HG03342 (cell line): ENCODE data around the gene GP9.
A peak's percentile ranks its signal among the peaks of the same experiment; 100 is the strongest.

Experiments
- ATAC-seq: cut with Tn5 transposase; IDR thresholded peaks from one replicate; pipeline ENCODE4 v1.9.1; 2021; ENCODE audit warnings: mild to moderate bottlenecking, moderate library complexity; ENCODE audit not compliant: unreplicated experiment

GP9 gene

DNA sequence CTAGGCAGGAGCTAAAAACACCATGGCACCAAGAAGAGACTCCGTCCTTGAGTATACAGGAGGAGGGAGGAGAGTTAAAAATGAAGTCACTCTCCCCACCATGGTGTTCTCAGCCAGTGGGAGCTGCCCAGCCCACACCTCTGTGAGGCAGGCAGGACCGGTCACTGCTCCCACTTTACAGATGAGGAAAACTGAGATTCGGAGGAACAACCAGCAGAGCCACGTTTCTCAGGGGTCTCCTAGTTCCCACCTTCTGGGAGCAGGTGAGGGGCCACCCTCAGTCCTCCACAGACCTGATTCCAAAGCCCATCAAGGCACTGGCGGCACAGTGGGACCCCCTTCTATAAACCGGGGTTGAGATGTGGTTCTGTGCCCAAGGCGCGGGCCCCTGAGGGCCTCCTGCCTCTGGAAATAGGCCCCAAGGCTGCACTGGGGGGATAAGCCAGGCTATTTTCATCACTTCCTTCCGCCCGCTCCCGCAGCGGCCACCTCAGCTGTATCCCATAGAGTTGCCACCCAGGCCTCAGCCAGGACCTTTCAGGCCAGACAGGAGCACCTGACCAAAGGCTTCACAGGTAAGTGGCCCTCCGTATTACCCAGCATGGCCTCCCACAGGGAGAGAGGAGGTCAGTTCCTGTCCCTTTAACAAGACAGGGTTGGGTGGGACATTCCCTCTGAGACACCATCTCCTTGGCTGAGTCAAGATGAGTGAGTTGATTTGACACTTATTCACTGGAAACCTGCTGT, at the start of gene GP9:
Gene GP9 (plus strand): TSS at position 504 of the 747 bp plus-strand sequence. CDS start 961 bp downstream, outside the sequence.
- ATAC-seq: no peak

DNA sequence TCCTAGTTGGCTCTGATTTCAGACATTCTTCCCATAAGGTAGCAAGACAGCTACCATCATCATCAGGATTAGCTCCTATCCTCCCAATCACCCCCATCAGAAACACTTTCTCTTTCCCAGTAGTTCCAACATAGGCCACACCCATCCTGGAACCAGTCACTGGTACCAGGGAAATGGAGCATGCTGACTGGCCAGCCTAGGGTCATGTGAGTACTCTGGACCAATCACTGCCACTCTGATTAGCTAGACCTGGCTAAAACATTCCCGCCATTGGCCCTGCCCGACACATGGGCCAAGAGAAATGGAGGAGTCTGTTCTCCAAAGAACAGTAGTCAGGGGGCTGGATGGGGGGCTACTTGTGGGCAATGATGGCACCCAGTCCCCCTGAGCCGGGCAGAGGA, 47.1 kb upstream of the GP9 start:
- ATAC-seq: no peak

DNA sequence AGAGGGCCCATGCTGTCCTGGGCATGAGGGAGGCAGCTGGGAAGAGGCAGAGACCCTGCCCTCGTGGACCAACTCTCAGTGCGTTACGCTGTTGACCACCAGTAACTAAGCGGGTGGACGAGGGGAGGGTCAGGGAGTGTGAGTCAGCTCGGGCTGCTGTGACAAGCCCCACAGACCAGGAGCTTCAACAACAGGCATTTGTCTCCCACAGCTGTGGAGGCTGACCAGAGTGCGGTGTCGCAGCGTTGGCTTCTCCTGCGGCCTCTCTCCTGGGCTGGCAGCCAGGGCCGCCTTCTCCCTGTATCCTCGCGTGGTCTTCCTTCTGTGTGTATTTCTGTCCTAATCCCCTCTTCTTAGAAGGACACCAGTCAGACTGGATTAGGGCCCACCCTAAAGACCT, 46.4 kb upstream of the GP9 start:
- ATAC-seq: no peak

DNA sequence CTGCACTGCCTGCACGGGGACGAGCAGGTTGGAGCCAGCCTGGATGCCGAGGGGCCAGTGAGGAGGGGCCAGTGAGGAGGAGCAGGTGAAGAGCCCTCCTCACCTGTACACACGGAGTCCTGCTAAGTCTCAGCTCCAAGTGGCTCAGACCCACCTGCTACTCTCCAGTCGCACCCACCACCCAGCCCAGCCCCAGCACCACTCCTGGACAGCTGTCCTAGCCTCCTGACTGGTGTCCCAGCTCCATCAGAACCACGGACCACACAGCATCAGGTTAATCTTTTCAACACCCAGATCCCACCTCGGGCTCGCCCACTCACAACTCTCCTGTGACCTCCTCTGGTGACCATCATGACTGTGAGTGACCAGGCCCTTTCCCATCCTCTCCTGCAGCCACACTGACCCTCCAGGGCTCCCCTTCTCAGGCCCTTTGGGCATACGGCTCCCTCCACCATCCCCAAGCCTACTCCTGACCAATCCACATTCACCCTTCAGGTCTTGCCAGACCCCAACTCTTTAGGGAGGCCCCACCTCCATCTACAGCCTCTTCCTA, 45.7 kb upstream of the GP9 start:
- no peak for ATAC-seq

DNA sequence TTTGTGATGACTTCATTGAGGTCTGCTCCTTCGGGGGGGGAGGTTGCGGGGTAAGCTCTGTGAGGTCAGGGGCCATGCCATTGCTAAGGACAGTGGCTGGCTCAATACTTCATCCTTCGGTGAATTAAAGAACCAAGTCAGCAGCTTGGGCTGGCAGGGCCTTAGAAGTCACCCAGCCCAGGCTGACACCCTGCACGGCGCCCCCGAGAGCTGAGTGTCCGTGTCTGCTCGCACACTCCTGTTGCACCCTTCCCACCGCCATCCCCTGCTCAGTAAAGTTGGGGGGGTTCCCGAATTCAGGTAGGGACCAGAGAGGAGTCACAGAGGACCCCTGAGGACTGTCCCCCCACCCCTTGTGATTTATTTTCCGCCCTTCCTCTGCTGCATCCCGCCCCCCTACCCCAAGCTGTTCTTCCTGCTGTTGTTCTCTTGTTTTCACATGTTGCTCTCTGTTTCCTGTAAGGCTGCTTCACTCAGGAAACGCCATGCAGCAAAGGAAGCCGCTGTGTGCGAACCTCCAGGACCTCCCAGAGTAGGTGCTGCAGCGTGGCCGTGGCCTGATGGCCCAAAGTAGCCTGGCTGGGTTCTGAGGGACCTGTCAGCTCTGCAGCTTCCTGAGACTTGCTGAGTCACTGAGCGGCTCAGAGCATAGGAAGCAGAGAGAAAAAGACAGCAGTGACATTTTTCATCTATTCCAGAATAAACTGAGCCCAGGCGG, 45.0 kb upstream of the GP9 start:
- ATAC-seq: no peak

DNA sequence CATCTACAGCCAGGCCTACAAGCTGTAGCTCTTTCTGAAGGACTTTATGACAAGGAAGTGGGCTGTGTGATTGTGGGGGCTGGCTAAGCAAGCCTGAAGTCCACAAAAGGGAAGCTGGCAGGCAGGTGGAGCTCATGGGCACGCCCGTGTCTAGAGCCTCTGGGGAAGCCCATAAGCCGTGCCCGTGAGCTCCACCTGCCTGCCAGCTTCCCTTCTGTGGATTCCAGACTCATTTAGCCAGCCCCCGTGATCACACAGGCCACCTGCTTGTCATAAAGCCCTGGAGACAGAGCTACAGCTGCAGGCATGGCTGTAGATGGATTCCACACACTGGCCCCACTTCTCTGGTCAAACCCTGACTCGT, 44.2 kb upstream of the GP9 start:
- ATAC-seq: no peak

DNA sequence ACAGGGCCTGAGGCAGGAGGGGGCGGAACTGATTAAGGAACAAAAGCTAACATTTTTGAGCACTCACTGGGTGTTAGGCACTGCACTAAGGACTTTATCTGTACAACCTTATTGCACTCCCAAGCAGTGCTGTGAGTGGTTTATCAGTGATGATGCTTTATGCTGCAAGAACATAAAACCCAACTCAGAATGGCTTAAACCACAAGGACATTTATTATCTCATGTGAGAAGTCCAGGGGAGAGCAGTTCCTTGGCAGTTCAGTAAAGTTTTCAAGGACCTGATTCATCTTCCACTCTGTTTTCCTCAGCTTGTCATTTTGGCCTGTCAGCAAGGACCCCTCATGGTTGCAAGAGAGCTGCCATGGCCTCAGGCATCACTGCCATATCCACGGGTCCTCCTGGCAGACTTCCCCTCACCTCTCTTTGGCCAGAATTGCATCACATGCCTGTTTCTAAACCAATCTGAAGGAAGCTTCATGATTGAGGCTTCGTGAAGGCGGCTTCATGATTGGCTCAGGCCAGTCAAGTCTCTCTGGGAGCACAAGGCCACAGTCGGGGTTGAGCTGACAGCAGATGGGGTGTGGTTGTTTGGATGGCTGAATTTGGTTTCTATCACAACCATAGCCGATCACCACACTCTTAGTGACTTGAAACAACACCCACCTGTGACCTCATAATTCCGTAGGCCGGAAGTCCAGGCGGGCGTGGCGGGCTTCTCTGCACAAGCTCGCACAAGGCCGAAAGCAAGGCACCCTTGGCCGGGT, 43.7 kb upstream of the GP9 start:
- ATAC-seq: peak; percentile 76

DNA sequence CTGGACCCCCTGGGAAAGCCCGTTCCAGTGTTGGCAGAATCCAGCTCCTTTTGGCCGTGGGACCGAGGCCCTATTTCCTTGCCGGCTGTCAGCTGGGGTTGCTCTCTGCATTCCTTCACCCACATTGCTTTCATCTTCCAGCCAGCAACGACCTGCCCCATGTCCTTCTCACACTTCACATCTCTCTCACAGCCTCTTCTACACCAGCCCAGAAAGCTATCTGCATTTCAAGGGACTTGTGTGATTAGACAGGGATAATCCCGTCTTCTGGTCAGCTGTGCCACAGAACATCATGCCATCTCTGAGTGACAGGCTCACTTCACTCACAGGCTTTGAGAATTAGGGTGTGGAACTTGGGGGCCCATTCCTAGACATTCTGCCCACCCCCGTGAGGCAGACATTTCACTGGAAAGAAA, 43.1 kb upstream of the GP9 start:
- ATAC-seq: no peak

DNA sequence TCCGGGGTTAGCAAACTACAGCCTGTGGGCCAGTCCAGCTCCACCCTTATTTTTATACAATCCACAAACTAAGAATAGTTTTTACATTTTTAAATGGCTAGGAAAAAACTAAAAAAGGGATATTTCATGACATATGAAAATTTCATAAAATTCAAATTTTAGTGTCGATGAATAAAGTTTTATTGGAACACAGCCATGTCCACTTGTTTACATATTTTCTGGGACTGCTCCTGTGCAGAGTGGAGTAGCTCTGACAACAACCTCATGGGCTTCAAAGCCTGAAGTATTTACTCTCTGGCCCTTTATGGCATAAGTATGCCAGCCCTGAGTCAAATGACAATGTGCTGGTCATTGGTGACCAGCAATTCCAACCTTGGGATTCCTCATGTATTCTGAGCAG, 42.3 kb upstream of the GP9 start:
- ATAC-seq: no peak

DNA sequence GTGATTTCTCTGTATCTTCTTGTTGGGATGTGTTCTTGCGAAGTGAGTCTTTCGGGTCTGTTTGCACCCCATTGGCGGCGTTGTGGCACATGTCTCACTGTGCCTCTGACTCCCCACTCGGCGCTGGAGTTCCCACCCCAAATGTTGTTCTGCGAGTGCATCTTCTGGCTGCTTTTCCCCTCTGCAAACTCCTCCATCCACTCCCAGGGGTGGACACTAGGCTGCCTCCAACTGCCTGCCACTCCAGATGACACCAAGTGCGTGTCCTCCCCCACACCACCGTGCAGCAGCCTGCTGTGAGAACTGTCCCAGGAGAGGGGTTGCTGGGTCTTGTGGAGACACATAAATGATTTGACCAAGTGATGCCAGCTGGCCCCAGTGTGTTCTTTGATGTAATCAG, 41.8 kb upstream of the GP9 start:
- no peak for ATAC-seq

DNA sequence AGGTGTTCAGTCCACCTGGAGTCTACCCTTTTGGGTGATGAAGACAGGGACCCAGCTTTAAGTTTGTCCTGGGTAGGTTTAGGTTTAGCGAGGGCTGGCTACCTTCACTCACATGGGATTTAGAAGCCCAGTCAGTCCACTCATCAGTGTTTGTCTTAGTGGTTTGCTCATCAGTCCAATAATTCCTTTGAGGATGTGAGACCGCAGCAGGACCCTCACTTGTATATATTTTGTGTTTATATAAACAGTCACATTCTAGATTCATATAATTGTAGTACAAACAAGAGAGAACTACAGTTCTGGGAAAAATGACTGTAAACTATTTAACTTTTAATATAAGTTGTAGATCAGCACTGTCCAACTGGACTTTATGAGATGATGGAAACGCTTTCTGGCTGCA, 41.3 kb upstream of the GP9 start:
- ATAC-seq: no peak

DNA sequence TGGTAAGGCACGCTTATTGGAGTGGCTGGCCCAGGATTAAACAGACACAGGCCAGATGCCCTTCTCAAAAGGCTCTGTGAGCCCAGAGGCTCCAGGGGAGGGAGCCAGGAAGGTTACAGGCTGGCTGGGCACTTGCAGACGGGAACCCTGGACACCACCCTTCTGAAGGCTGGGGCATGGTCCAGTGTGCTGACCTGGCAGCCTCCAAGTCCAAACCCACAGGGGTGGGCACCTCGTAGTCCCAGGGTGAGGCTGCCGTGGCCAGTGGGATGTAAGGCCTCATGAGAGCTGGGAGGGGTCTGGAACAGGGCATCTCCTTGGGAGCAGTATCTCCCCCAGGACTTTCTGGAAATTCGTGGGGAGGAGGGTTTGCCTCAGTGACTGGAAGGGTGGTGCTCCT, 39.9 kb upstream of the GP9 start:
- no peak for ATAC-seq

DNA sequence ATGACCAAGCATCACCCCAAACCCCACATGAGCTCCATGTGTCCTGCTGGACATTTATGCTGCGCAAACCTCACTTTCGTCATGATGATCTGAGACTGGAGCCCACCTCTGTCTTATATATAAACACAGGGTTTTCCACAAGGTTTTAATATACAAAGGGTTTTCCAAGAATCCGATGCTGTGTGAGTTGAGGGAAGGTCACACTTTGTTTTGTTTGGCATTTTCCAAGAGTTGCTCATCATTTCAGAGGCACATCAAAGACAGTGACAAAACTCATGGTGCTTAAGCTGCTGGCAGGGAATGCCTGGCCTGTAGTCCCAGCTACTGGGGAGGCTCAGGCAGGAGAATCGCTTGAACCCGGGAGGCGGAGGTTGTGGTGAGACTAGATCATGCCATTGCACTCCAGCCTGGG, 39.4 kb upstream of the GP9 start:
- no peak for ATAC-seq

DNA sequence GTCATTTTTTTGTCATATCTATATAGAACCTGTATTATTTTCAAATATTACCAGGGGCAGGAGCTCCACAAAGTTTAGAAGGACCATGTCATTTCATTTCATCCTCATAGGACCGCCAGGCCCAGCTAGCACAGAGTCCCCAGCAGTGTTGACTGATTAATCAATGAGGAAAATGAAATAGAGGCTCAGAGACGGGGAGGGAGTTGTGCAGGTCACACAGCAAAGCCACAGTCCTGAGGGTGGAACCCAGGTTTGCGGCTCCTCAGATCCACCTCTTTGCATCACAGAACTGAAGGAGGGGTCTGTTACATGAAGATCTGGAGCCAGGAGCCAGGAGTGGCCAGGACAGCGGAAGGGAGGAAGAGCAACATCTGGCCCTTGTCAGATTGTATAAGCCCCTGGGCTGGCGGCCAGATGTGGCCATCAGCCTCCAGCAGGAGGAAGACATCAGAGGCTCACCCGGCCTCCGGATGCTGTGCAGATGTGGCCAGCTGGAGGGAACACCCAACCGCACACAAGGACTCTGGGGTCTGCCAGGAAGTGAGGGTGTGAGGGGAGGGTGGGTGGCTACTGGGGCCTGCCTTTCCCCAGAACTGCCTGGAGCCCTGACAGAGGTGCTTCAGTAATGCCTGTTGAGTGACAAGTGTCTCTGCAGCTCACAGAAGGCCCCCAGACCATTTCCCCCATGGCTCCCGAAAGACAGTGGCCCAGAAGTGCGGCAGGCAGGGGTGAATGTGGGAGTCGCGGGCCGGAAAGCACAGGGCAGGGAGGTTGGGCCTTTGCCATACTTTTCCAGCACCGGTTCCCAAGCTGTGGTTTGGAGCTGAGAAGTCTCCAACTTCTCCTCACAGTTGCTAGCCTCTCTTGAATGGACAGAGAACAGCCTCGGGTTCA, 38.2 kb upstream of the GP9 start:
- no peak for ATAC-seq

DNA sequence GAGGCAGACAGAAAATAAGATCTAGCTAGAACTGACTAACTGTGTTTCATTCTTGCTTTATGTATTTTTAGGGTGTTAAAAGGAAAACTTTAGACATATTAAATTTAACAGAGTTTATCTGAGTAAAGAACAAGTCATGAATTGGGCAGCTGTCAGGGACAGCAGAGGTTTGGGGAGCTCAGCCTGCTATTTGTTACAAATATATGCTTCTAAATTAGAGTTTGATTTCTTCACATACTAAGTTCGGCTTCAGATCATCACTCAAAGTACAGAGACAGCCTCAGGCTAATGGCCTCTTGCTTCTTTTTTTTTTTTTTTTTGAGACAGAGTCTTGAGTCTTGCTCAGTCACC, 37.6 kb upstream of the GP9 start:
- no peak for ATAC-seq

DNA sequence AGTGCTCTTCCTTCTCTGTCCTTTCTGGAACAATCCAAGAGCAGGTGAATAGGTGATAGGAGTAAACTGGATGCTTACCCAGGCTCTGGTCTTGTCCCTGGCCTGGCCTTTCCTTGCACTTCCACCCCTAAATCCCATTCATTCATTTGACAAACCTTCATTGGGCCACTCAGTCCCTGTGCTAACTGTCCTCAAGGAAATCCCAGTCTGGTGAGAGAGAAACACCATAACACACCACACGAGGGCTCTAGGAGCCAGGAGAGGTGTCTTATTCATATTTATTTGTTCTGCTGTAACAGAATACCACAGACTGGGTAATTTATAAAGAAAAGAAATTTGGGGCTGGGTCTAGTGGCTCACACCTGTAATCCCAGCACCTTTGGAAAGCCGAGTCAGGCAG, 36.7 kb upstream of the GP9 start:
- no peak for ATAC-seq

DNA sequence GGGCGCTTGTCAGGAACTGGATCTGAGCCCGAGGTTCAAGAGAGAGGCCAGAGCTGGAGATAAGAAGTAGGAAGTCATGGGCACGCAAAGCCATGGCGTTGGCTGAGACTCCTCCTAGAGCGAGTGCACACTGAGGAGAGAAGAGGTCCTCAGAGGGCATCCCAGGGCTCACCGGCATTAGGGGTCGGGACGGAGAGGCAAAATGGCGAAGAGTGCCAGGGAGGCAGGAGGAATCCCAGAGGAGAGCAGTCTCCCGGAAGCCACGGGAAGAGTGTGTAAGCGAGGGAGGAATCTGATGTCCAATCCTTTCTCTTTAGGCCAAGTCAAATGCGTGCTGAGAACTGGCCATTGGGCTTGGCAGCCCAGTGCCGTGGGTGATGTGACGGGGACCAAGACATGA, 35.5 kb upstream of the GP9 start:
- no peak for ATAC-seq

DNA sequence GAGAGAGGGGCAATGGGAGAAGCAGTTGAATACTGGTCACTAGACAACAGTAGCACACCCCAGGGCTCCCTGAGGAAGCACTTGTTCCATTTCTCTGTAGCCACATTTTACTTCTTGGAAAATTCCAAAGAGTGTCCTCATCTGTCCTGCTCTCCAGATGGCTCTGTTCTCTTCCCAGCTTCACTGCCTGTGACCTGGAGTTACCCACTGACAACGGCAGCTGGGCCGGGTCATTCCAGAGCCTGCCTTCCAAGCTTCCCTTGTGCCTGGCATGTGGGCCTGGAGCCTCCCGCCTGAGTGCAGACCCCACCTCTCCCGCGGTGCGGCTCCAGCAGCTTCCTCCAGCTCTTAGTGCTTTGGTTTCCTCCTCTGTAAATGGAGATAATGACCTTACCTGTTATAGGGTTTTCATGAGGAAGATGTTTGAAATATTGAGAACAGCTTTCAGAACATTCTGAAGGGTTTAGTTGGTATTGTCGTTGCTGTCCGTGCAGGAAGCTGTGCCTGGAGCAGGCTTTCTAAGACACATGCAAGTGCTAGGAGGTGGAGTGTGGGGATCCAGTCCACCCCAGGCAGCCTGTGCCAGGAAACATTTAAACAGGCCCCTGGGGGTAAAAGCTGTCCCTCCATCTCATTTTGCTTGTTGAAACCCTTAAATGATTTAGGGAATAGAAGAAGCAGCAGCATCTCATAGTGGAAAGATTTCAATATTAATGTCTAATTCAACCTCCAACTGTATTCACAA, 34.7 kb upstream of the GP9 start:
- ATAC-seq: no peak

DNA sequence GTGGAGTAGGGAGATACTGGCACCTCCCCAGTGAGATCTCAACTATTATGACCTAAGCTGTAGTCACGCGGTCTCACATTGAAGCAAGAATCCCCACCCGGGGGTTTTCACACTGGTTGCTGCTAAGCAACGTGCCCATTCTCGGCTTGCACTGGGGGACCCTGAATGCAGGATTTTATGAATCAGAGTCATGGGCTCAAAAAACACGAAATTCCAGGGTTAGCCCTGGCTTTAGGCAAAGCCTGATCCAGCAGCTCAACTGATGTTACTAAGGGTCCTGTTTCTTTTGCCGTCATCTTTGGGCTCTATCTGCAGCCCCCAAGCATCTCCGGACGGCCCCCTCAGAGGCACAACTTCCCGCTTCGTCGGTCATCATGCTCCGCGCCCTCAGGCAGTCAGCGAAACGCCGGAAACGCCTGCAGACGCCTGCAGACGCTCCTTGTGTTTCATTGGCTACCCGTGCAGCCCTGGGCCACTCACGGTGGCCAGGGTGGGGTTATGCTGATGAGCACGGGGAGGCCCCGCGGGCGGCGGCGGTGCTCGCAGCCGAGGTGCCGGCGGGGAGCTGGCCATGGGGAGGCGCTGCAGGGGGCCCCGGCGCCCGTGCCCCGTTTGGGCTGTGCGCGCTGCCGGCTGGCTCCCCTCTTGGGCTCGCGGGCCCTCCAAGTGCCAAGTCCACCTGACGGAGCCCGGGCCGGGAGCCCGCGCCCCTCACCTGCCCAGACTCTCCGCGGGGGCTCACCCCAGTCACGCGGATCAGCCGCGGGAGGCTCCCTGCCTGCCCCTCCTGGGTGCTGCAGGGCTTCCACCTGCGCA, 33.6 kb upstream of the GP9 start:
- peak; percentile 98 for ATAC-seq
